H54 (cell line): Measurements from ENCODE around the gene RILPL1.
"Not testable (repeated sequence)": the region's sequence is repeated elsewhere in the genome, so short reads cannot be mapped to it uniquely, and the experiment has no call there.

Source experiments
- DNase-seq: peaks from one replicate; pipeline ENCODE4 v3.0.0; 2011; ENCODE audit warnings: low spot score, mixed read lengths; ENCODE audit not compliant: insufficient read length
- FAIRE-seq: peaks from 3 replicates; lab custom pipeline; 2011; peaks lifted over from hg19 to GRCh38; lab: Jason Lieb, UNC
- POLR2A ChIP-seq: IDR thresholded peaks from 2 replicates; pipeline ENCODE4 v1.6.1; 2011; ENCODE audit warnings: low read depth, mild to moderate bottlenecking, low read length

RILPL1 gene

GRCh38 chr12:123494124-123494851 is 39.2 kb downstream of the RILPL1 start:
- no peak for DNase-seq
- no peak for FAIRE-seq
- no peak for TF ChIP-seq POLR2A

- not testable (repeated sequence) for FAIRE-seq, DNase-seq
These were observed 41.0 kb downstream of the RILPL1 start for GRCh38 chr12:123492339-123493039.

- DNase-seq, result no peak
- TF ChIP-seq POLR2A, result no peak
- FAIRE-seq, result no peak
These were observed 42.0 kb downstream of the RILPL1 start for GRCh38 chr12:123491481-123491880.

- DNase-seq (no peak), FAIRE-seq (no peak)
- TF ChIP-seq POLR2A, result no peak
These were observed 42.5 kb downstream of the RILPL1 start for GRCh38 chr12:123491056-123491455.

DNA sequence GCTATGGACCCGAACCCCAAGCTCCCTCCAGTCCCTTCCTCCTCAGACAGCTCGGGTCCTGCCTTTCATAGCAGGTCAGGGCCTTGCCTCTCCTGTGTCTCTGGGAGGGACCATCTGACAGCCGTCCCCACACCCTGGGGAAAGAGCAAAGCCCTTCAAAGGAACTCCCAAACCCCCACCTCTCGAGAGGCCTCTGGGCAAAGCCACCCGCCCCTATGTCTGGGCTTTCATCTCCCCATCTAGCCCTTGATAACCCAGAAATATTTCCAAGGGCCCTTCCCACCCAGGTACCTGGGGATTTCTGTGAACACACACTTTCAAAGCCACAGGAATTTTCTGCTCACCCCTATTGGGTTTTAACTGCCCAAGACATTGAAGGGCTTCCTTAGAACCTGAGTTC is 43.4 kb downstream of the RILPL1 start:
- DNase-seq (no peak), FAIRE-seq (no peak)
- no peak for TF ChIP-seq POLR2A

DNA sequence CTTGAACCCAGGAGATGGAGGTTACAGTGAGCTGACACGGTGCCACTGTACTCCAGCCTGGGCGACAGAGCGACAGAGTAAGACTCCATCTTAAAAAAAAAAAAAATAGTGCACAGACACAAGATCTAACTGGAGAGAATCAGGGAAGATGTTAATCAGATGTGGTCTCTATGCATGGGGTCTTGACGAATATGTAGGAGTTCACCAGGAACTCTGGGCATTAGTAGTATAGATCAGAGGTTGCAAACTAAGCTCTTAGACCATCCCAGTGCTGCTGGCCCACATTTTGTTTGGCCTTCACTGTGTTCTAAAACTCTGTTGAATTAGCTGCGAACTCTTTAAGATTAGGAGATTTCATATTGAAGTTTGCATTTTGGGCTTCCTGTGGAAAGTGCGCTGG is 43.9 kb downstream of the RILPL1 start:
- FAIRE-seq, result no peak
- no peak for DNase-seq
- TF ChIP-seq POLR2A, result no peak

GRCh38 chr12:123488539-123489230 is 44.8 kb downstream of the RILPL1 start:
- DNase-seq, result no peak
- TF ChIP-seq POLR2A, result no peak
- FAIRE-seq, result no peak

- FAIRE-seq (no peak), DNase-seq (no peak)
- no peak for TF ChIP-seq POLR2A
These were observed 46.1 kb downstream of the RILPL1 start for GRCh38 chr12:123487428-123487827.

DNA sequence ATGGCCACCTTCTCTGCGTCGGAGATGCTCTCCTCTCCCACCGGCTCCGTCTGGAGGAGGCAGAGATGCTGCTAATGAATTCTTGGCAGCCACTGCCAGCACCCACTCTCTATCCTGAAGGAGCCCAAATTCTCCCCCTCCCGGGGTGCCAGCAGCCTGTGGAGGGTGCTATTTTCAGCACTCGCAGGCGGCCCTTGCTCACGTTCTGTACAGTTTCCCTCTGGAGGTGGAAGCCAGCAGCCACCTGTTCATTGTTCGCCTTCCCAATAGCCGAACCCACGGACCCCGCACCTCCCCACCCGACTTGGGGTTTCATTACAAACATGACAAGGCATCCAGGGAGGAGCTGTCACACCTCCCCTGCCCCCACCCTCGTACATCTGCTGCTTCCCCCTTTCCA is 47.8 kb downstream of the RILPL1 start:
- DNase-seq (no peak), FAIRE-seq (no peak)
- no peak for TF ChIP-seq POLR2A

DNA sequence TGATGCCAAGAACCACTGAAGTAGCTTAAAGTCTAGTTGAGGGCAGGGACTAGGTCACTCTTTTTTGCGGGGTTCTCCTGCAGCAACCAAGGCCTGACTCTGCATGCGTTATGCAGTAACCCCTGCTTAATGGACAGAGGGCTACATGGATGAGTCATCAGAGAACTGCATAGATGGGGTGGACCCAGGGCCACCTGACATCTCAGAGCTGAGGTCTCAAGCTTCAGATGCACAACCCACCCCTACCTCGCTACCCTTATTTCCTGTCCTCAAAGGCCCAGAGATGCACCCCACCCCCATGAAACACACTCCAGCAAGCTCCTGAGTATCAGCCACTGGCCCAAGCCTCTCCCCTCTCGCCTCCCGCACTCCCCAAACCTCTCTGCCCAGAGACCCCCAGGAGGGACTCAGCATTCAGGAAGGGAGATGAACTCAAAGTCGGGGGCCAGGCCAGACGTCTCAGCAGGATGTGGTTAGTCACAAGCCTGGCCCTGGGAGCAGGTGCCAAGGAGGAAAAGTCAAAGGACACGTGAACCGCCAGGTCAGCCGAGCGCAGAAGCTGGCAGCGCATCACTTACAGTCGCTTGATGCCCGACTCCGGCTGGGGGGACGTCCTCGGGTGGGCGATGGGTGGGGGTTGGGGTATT is 49.8 kb downstream of the RILPL1 start:
- DNase-seq (no peak), FAIRE-seq (no peak)
- no peak for TF ChIP-seq POLR2A

DNA sequence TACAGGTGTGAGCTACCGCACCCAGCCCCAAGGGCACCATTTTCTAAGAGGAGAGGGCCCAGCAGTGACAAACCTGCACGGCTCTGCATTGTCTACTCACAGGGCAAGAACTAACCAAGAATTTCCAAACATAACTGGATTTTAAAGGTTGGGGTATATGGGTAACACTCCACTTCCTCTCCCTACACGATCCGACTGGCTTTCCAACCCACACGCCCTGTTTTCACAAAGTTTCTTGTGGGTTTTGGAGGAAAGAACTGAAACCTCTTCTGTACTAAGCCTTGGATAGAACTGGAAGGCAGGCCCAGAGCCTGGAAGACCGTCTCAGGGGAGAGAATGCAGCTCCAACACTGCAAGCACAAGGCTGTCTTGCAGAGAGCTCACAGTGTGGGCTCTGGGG is 50.6 kb downstream of the RILPL1 start:
- FAIRE-seq, result no peak
- no peak for DNase-seq
- TF ChIP-seq POLR2A, result no peak

DNA sequence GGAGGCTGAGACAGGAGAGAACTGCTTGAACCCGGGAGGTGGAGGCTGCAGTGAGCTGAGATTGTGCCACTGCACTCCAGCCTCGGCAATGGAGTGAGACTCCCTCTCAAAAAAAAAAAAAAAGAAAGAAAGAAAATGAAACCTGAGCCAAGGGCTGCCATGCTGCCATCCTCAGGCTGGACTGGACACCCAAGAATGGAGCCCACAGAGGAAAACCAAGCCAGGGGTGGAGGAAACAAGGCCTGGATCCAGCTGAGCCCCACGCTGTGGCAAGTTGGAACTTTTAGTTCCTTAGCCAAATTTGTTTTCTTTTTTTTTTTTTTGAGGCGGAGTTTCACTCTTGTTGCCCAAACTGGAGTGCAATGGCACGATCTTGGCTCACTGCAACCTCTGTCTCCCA is 52.3 kb downstream of the RILPL1 start:
- not testable (repeated sequence) for FAIRE-seq, DNase-seq

DNA sequence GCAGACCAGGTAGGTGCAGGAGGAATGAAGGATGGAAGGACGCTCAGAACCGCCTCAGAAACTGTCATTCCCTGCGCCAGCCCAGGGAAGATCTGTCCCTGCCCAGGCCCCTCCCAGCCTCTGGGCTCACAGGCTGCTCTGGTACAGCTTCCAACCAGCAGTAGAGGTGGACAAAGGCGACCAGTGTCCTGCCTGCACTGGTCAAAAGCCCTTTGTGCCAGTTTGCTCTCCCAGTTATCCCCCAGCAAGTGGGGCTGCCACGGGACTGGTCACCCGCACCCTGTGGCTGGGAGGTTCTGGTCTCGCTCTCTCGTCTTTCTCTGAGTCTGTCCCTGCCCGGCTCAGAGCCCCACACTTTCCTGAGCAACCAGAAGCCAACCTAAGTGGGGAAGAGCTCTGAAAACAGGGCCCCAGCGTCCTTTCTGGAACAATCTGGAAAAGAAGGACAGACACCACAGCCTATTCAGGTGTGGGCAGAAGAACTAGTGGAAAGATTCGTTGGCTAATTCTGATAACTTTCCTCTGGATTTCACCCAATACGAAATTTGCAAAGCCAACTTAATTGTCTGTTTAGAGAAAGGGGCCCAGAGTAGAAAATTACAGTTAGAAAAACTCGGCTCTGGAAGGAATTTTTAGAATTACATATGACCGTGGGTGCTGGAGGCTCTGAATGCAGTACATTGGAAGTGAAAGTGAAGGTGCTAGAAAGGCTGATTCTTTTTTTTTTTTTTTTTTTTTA is 53.9 kb downstream of the RILPL1 start:
- DNase-seq (no peak), FAIRE-seq (no peak)
- TF ChIP-seq POLR2A, result no peak
